ENCODE data around the gene TRPV3.

DNA sequence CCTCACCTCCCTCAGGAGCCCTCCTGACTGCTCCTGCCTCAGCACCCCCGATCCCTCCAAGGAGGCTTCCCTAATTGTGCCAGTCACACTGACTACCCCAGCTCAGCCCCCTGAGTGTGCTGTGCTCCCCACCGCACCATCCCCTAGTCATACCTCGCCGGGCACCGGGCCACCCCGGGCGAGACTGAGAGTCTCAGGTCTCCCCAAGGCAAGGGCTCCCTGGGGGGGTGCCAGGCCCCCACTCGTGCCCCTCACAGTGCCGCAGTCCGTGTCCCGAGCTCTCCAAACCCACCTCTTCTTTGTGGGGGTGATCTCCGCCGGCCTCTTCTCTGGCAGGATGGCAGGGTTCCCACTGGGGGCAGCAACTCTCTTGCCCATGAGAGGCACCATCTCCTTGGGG is 3.2 kb downstream of the TRPV3 start:
- TF ChIP-seq, protein P1, sequence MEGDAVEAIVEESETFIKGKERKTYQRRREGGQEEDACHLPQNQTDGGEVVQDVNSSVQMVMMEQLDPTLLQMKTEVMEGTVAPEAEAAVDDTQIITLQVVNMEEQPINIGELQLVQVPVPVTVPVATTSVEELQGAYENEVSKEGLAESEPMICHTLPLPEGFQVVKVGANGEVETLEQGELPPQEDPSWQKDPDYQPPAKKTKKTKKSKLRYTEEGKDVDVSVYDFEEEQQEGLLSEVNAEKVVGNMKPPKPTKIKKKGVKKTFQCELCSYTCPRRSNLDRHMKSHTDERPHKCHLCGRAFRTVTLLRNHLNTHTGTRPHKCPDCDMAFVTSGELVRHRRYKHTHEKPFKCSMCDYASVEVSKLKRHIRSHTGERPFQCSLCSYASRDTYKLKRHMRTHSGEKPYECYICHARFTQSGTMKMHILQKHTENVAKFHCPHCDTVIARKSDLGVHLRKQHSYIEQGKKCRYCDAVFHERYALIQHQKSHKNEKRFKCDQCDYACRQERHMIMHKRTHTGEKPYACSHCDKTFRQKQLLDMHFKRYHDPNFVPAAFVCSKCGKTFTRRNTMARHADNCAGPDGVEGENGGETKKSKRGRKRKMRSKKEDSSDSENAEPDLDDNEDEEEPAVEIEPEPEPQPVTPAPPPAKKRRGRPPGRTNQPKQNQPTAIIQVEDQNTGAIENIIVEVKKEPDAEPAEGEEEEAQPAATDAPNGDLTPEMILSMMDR (IDR thresholded peaks at IDR 0.05; ENCODE audit: insufficient read depth, low read depth, low read length): no peak
- TF ChIP-seq EZH2 (IDR thresholded peaks at IDR 0.05; ENCODE audit: insufficient read depth, low read length): no peak

Measured in astrocyte (in vitro differentiated cells and primary cell).